ENCODE results near the gene USP22. TPM values are rescaled to one million over a fixed set of nuclear protein-coding genes. Genes with fewer than 3 reads are reported as not detected.

The USP22 gene
- total and polyA plus RNA-seq, 2 of the 8 experiments (the other 6 are each of a cell fraction or from before 2014, with no cell fraction given) = 221 to 316 TPM

GRCh38 chr17:20983359-20983637 is 59.5 kb downstream of the USP22 start (continued):
- TF ChIP-seq FOSL1 (IDR thresholded peaks at IDR 0.05; ENCODE audit: insufficient read depth, low read depth, low read length) = no peak
- no peak for TF ChIP-seq SP1 (IDR thresholded peaks at IDR 0.05; ENCODE audit: low read depth, low read length)
- TF ChIP-seq, protein P1, sequence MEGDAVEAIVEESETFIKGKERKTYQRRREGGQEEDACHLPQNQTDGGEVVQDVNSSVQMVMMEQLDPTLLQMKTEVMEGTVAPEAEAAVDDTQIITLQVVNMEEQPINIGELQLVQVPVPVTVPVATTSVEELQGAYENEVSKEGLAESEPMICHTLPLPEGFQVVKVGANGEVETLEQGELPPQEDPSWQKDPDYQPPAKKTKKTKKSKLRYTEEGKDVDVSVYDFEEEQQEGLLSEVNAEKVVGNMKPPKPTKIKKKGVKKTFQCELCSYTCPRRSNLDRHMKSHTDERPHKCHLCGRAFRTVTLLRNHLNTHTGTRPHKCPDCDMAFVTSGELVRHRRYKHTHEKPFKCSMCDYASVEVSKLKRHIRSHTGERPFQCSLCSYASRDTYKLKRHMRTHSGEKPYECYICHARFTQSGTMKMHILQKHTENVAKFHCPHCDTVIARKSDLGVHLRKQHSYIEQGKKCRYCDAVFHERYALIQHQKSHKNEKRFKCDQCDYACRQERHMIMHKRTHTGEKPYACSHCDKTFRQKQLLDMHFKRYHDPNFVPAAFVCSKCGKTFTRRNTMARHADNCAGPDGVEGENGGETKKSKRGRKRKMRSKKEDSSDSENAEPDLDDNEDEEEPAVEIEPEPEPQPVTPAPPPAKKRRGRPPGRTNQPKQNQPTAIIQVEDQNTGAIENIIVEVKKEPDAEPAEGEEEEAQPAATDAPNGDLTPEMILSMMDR (IDR thresholded peaks at IDR 0.05; ENCODE audit: control extremely low read depth in 1 of 3, insufficient read depth in 1 of 3, low read depth in 1 of 3, low read length in 3 of 3) = no peak
- TF ChIP-seq POLR2A (IDR thresholded peaks at IDR 0.05; ENCODE audit: control extremely low read depth in 1 of 2, low read depth in 2 of 2, low read length in 2 of 2) = no peak
- TF ChIP-seq SP2 (IDR thresholded peaks at IDR 0.05; ENCODE audit: low read length) = no peak

Measured in H1 (cell line).